Muscle of back (tissue), 13 donors: ENCODE measurements around the gene GABRP. TPM values are rescaled to one million over a fixed set of nuclear protein-coding genes. Genes with fewer than 3 reads are reported as not detected.

Experiments used
- DNase-seq, 3 donors: peaks; one replicate each; pipeline versions ENCODE4 v3.0.0 to v3.0.0-alpha.2; 2013
- long read RNA-seq, 9 donors: transcript quantifications; one replicate each; lab custom pipeline, GENCODE V29; 2026
- polyA plus RNA-seq, 10 donors: library from polyadenylated mRNA; unstranded; fragments of 120-200 nt; gene quantifications; one replicate each; pipeline ENCODE4 v1.2.1, GENCODE V29; 2013; ENCODE audit not compliant: insufficient read length in 10 of 10

The GABRP gene, protein sequence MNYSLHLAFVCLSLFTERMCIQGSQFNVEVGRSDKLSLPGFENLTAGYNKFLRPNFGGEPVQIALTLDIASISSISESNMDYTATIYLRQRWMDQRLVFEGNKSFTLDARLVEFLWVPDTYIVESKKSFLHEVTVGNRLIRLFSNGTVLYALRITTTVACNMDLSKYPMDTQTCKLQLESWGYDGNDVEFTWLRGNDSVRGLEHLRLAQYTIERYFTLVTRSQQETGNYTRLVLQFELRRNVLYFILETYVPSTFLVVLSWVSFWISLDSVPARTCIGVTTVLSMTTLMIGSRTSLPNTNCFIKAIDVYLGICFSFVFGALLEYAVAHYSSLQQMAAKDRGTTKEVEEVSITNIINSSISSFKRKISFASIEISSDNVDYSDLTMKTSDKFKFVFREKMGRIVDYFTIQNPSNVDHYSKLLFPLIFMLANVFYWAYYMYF
- polyA plus RNA-seq = 1 to 10 TPM in 8 of 10 donors, under 1 TPM in 2; 0.36 to 1.5 (median 1.3) TPM
- long read RNA-seq, donor 1 = 0 reads
- long read RNA-seq, donor 2 = 0 reads
- long read RNA-seq, donor 3 = 0 reads
- long read RNA-seq, donor 4 = 0 reads
- long read RNA-seq, donor 5 = 0 reads
- long read RNA-seq, donor 6 = 0 reads
- long read RNA-seq, donor 7 = 0 reads
- long read RNA-seq, donor 8 = 0 reads
- long read RNA-seq, donor 9 = 0 reads

DNA sequence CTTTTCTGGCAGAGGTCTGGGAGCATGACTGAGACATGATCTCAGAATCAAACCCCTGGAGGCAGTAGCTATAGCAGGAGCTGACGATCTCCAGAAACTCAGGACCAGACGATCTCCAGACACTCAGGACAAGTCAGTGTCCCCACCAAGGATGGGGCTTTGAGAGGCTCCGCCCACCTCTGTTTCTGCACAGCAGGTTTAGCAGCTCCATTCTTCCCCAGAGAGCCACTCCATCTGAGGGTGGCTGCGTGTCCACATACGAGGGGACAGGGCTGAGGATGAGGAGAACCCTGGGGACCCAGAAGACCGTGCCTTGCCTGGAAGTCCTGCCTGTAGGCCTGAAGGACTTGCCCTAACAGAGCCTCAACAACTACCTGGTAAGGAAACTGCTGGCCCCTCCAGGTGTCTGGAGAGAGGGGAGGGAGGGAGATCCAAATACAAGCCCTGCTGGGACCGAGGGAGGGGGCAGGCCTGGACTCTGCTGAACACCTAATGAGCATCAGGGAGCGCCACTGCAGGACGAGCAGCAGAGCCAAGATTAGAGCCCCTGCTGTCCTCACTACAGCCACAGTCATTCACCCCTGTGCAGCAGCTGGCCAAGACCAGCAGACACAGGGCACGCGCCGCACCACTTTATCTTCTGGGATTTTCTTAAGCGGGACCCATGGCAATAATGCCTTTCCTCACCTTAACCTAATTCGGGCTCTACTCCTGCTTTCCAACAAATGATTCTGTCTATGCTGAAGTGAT, at the start of gene GABRP:
Gene GABRP, plus strand, starts transcription at position 228 of the 750 bp plus-strand sequence. CDS start 4,891 bp downstream, outside the sequence.
- no peak for DNase-seq

DNA sequence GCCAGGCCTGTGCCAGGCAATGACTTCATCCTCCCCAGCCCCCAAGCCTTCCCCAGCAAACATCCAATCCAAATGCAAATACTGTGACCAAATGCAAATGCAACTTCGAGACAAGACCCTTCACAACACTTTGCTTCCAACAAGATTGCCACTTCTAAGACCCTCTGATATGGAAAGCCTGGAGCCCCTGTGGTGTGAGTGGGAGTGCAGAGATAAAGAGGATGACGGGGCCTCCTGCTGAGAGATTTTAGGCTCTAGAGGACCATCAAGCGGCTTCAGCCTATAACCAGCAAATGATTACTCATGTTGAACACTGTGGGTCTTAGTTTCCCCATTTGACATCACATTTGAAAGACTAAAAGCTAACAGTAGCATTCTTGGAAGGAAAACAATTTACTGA, 46.6 kb upstream of the GABRP start:
- DNase-seq = no peak

- DNase-seq = no peak
Observed at GRCh38 chr5:170737591-170737990, 45.9 kb upstream of the GABRP start.

DNA sequence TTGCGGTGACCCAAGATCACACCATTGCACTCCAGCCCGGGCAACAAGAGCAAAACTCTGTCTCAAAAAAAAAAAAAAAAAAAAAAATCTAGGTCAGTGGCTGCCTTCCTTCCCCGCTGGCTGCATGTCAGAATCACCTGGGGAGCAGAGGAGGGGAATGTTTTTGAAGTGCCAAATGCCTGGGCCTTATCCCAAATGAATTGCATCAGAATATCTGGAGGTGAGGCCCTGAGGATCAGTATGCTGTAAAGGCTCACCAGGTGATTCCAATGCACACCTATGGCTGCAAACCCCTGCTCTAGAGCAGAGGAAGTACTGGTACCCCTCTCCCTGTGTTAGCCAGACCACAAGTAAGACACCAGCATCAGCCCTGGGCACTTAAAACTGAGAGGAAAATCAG, 44.7 kb upstream of the GABRP start:
- no peak for DNase-seq

- DNase-seq = no peak
Observed at GRCh38 chr5:170739446-170739845, 44.1 kb upstream of the GABRP start.

- no peak for DNase-seq
Observed at GRCh38 chr5:170740551-170741205, 42.8 kb upstream of the GABRP start.

DNA sequence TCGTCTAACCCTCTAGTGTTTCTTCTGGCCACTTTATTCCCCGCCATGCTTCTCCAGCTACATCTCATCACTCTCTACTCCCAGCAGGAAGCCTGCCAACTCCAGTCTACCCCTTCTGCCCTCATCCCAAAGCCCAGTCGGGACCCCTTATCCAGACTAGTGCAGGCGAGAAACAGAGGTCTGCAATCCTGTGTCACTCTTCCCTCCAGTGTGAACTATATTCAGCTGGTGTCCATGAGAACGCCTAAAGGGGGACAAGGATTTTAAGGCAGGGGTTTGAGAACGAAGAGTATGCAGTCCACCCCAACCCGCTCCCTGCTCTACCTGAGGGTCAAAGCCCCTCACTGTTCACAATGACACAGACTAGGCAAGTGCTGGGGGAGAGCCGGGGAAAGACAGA, 41.7 kb upstream of the GABRP start:
- DNase-seq = no peak

GRCh38 chr5:170743876-170744212, 39.7 kb upstream of the GABRP start:
- DNase-seq = no peak

- DNase-seq = peak in 1 of 3 donors; percentile 53
Observed at GRCh38 chr5:170745481-170746071, 37.9 kb upstream of the GABRP start.

- no peak for DNase-seq
Observed at GRCh38 chr5:170746075-170746960, 37.2 kb upstream of the GABRP start.

DNA sequence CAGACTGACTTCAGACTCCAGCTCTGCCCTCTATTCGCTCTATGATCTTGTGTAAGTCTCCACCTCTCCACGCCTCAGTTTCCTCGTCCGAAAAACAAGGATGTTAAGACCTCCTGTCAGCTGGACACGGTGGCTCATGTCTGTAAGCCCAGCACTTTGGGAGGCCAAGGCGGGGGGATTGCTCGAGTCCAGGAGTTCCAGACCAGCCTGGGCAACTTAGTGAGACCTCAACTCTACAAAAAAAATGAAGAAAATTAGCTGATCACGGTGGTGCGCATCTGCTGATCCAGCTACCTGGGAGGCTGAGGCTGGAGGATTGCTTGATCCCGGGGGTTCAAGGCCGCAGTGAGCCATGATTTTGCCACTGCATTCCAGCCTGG, 36.6 kb upstream of the GABRP start:
- DNase-seq = no peak

DNA sequence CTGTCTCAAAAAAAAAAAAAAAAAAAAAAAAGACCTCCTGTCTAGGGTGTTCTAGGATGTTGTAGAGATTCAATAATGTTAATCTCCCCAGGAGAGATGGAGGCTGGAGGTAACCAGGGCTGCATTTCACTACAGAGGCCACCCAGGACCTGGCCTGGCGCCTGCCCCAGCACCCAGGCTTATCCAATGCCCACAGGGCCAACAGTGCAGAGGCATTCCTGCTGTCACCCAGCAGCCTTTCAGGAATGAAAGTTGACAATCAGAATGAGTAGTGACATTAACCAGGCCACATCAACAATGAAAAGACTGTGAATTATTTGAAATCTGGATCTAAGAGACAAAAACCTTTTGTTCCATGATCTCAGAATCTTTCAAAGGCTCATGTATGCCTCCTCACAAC, 36.2 kb upstream of the GABRP start:
- no peak for DNase-seq

DNA sequence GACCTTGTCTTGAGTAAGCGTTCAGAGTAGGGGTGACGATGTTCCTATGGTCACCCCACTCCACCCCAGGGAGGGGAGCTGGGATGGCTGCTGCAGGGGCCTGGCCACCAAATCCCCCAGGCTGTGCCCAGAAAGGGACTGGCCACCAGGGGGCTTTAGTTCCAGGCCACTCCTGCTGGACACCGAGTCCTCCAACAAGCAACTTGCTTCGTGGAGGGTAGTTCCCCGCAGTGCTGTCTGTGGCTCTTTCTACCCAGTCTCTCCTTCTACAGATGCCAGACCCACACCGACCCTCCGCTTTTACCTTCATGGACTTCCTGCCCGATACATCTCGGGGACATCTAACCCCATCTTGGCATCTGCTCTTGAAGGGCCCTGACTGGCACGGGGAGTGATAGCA, 35.7 kb upstream of the GABRP start:
- no peak for DNase-seq

DNA sequence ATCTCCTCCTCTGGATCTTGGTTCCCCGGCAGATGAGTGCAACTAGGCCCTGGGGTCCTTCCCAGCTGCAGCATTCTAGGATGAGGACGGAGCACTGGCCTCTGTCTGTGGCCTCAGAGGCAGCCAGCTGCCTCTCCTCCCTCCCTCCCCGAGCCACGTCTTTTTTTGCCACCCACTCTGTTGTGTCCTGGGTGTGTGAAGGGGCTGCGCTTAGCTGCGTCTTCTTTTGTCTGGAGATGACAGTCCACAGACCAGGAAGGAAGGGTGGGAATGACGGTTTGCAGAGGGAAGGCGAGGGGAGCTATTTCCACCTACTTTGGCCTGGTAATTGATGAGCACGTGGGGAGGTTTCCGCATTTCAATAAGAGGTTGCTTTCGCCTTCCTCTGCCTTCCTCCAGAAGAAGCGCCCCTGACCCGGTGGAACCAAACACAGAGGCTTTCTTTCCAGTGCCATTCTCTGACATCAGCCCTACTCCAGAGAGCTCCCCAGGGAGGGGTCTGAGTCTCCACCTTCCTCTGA, 34.5 kb upstream of the GABRP start:
- DNase-seq = peak; percentile 31 to 89 (median 44)

GRCh38 chr5:170749911-170750431, 33.6 kb upstream of the GABRP start:
- no peak for DNase-seq

GRCh38 chr5:170750791-170751190, 32.7 kb upstream of the GABRP start:
- DNase-seq = no peak

DNA sequence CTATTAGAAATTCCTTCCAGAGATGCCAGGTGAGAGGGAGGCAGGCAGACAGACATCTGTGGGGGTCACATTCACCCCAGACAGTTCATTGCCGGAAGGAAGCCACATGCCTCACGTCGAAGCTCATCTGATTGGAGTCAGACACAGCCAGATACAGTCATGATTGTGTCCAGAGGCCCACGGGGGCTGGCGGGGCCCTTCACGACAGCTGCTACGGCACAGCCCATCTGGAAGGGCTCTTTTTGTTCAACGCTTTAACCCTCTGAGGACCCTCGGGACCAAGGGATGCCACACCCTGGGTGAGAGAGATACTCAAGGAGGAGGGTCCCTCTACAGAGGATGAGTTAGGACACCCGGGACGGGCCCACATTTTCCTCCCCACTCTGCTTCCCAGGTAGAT, 31.9 kb upstream of the GABRP start:
- DNase-seq = peak in 1 of 3 donors; percentile 23

GRCh38 chr5:170752257-170753215, 31.0 kb upstream of the GABRP start:
- DNase-seq = peak in 1 of 3 donors; percentile 25

DNA sequence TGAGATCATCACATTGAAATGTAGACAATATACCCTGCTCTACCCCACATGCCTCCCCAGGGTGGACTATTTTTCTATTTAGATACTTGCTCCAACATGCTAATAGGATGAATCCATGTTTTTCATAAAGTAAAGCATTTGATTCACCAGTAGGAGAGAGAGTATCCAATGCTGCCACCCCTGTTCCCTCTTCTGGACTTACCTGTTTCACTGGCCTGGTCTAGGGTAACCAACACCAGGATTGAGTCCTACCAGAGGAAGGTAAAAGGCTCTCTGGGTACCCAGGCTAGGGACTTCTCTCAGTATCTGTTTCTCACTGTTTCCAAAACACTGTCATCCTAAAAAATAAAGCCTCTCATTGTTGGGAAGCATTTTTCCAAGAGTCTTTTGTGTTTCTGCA, 30.2 kb upstream of the GABRP start:
- DNase-seq = no peak
